Stimulated activated memory B cell treated with anti-CD40 and anti-IgM and Interleukin-4, amounts not matched to agents 10 μg/mL and 1 μg/mL and 100 μg/mL, for 72 hours (primary cell): Measurements from ENCODE around the gene CNOT2.
"Not testable (repeated sequence)": the region's sequence is repeated elsewhere in the genome, so short reads cannot be mapped to it uniquely, and the experiment has no call there.

Experiments used
- ATAC-seq: fragments of 150-1000 bp; cut with Tn5 transposase; 2 replicates; pipeline ENCODE4 v1.10.0; 2021
- H3K27ac Mint-ChIP-seq: one replicate; pipeline ENCODE4 v1.8.0; 2022; ENCODE audit warnings: mild to moderate bottlenecking, mixed read lengths
- H3K27me3 Mint-ChIP-seq: one replicate; pipeline ENCODE4 v1.8.0; 2022; ENCODE audit warnings: mixed read lengths
- H3K36me3 Mint-ChIP-seq: one replicate; pipeline ENCODE4 v1.8.0; 2022; ENCODE audit warnings: mixed read lengths
- H3K4me1 Mint-ChIP-seq: one replicate; pipeline ENCODE4 v1.8.0; 2022; ENCODE audit warnings: mixed read lengths
- H3K4me3 Mint-ChIP-seq: one replicate; pipeline ENCODE4 v1.8.0; 2022; ENCODE audit warnings: mild to moderate bottlenecking, moderate library complexity, mixed read lengths
- H3K9me3 Mint-ChIP-seq: one replicate; pipeline ENCODE4 v1.8.0; 2022; ENCODE audit warnings: mixed read lengths

Gene CNOT2

GRCh38 chr12:70360218-70360617, 117.0 kb downstream of the CNOT2 start:
- no peaks in the 10 kb centered on the region for H3K9me3 Mint-ChIP-seq
- peaks cover 6% of the 10 kb centered on the region for H3K4me1 Mint-ChIP-seq
- H3K27ac Mint-ChIP-seq, result no peak overlapping the region
- ATAC-seq, result no peak
- no peak overlapping the region for H3K4me3 Mint-ChIP-seq
- H3K27me3 Mint-ChIP-seq, result peaks cover 7% of the 10 kb centered on the region
- H3K36me3 Mint-ChIP-seq, result no peaks in the 10 kb centered on the region

- Mint-ChIP-seq H3K27ac (no peak overlapping the region), H3K4me1 (peaks cover 22% of the 10 kb centered on the region), H3K36me3 (no peaks in the 10 kb centered on the region), H3K27me3 (peaks cover 10% of the 10 kb centered on the region), H3K9me3 (no peaks in the 10 kb centered on the region), H3K4me3 (peak overlapping the region; percentile 84)
- no peak for ATAC-seq
These were observed 121.6 kb downstream of the CNOT2 start for GRCh38 chr12:70364695-70365397.

GRCh38 chr12:70365398-70365647, 122.1 kb downstream of the CNOT2 start:
- Mint-ChIP-seq H3K4me1 (peaks cover 22% of the 10 kb centered on the region), H3K27me3 (peaks cover 10% of the 10 kb centered on the region), H3K36me3 (no peaks in the 10 kb centered on the region), H3K9me3 (no peaks in the 10 kb centered on the region), H3K27ac (no peak overlapping the region), H3K4me3 (peak overlapping the region; percentile 84)
- ATAC-seq, result no peak

GRCh38 chr12:70365648-70366518, 122.7 kb downstream of the CNOT2 start, which contains the start of gene KCNMB4:
Gene KCNMB4, plus strand, starts transcription at chr12:70366290. Its CDS starts 445 bp downstream, at chr12:70366735.
- Mint-ChIP-seq H3K4me1 (peaks cover 22% of the 10 kb centered on the region), H3K27me3 (peaks cover 10% of the 10 kb centered on the region), H3K4me3 (peak within 1 kb of the TSS; percentile 94), H3K9me3 (no peaks in the 10 kb centered on the region), H3K27ac (peak within 1 kb of the TSS; percentile 29), H3K36me3 (no peaks in the 10 kb centered on the region)
- peak; percentile 92 for ATAC-seq

- Mint-ChIP-seq H3K36me3 (no peaks in the 10 kb centered on the region), H3K9me3 (no peaks in the 10 kb centered on the region), H3K27ac (peak overlapping the region; percentile 29), H3K4me3 (peak overlapping the region; percentile 94), H3K4me1 (peaks cover 22% of the 10 kb centered on the region), H3K27me3 (peaks cover 10% of the 10 kb centered on the region)
- ATAC-seq, result peak; percentile 66
These were observed 123.5 kb downstream of the CNOT2 start for GRCh38 chr12:70366581-70367257.

GRCh38 chr12:70367258-70368141, 124.3 kb downstream of the CNOT2 start:
- Mint-ChIP-seq H3K4me3 (peak overlapping the region; percentile 94), H3K9me3 (no peaks in the 10 kb centered on the region), H3K27me3 (peaks cover 10% of the 10 kb centered on the region), H3K36me3 (no peaks in the 10 kb centered on the region), H3K4me1 (peaks cover 22% of the 10 kb centered on the region), H3K27ac (peak overlapping the region; percentile 29)
- ATAC-seq, result no peak

- no peaks in the 10 kb centered on the region for H3K27me3 Mint-ChIP-seq
- no peak overlapping the region for H3K4me3 Mint-ChIP-seq
- H3K4me1 Mint-ChIP-seq, result no peaks in the 10 kb centered on the region
- no peaks in the 10 kb centered on the region for H3K9me3 Mint-ChIP-seq
- no peaks in the 10 kb centered on the region for H3K36me3 Mint-ChIP-seq
- no peak for ATAC-seq
- no peak overlapping the region for H3K27ac Mint-ChIP-seq
These were observed 129.6 kb downstream of the CNOT2 start for GRCh38 chr12:70372881-70373280.

- Mint-ChIP-seq H3K4me3 (no peak overlapping the region), H3K27me3 (no peaks in the 10 kb centered on the region), H3K9me3 (peaks cover 2% of the 10 kb centered on the region), H3K4me1 (no peaks in the 10 kb centered on the region), H3K27ac (no peak overlapping the region), H3K36me3 (peaks cover 5% of the 10 kb centered on the region)
- no peak for ATAC-seq
These were observed 136.6 kb downstream of the CNOT2 start for GRCh38 chr12:70379846-70380245.

GRCh38 chr12:70383484-70383883, 140.3 kb downstream of the CNOT2 start:
- no peaks in the 10 kb centered on the region for H3K27me3 Mint-ChIP-seq
- no peaks in the 10 kb centered on the region for H3K4me1 Mint-ChIP-seq
- no peak overlapping the region for H3K27ac Mint-ChIP-seq
- peaks cover 2% of the 10 kb centered on the region for H3K9me3 Mint-ChIP-seq
- no peak for ATAC-seq
- H3K4me3 Mint-ChIP-seq, result no peak overlapping the region
- peaks cover 5% of the 10 kb centered on the region for H3K36me3 Mint-ChIP-seq

GRCh38 chr12:70383886-70384285, 140.7 kb downstream of the CNOT2 start:
- H3K27me3 Mint-ChIP-seq, result no peaks in the 10 kb centered on the region
- H3K27ac Mint-ChIP-seq, result no peak overlapping the region
- no peak for ATAC-seq
- H3K4me1 Mint-ChIP-seq, result no peaks in the 10 kb centered on the region
- peaks cover 5% of the 10 kb centered on the region for H3K36me3 Mint-ChIP-seq
- no peak overlapping the region for H3K4me3 Mint-ChIP-seq
- peaks cover 2% of the 10 kb centered on the region for H3K9me3 Mint-ChIP-seq

- no peaks in the 10 kb centered on the region for H3K4me1 Mint-ChIP-seq
- H3K4me3 Mint-ChIP-seq, result no peak overlapping the region
- no peaks in the 10 kb centered on the region for H3K27me3 Mint-ChIP-seq
- H3K36me3 Mint-ChIP-seq, result peaks cover 4% of the 10 kb centered on the region
- no peaks in the 10 kb centered on the region for H3K9me3 Mint-ChIP-seq
- H3K27ac Mint-ChIP-seq, result no peak overlapping the region
- no peak for ATAC-seq
These were observed 143.5 kb downstream of the CNOT2 start for GRCh38 chr12:70386771-70387170.

- Mint-ChIP-seq H3K9me3 (no peaks in the 10 kb centered on the region), H3K4me3 (no peak overlapping the region), H3K4me1 (no peaks in the 10 kb centered on the region), H3K27me3 (no peaks in the 10 kb centered on the region), H3K36me3 (peaks cover 4% of the 10 kb centered on the region), H3K27ac (no peak overlapping the region)
- ATAC-seq, result no peak
These were observed 146.4 kb downstream of the CNOT2 start for GRCh38 chr12:70389678-70390077.

GRCh38 chr12:70392631-70393030, 149.4 kb downstream of the CNOT2 start:
- ATAC-seq, H3K9me3 Mint-ChIP-seq, H3K36me3 Mint-ChIP-seq, H3K4me1 Mint-ChIP-seq, H3K4me3 Mint-ChIP-seq, H3K27me3 Mint-ChIP-seq, H3K27ac Mint-ChIP-seq: not testable (repeated sequence)

- H3K27me3 Mint-ChIP-seq, result no peaks in the 10 kb centered on the region
- no peaks in the 10 kb centered on the region for H3K9me3 Mint-ChIP-seq
- no peaks in the 10 kb centered on the region for H3K4me1 Mint-ChIP-seq
- ATAC-seq, result no peak
- H3K27ac Mint-ChIP-seq, result no peak overlapping the region
- peaks cover 4% of the 10 kb centered on the region for H3K36me3 Mint-ChIP-seq
- H3K4me3 Mint-ChIP-seq, result no peak overlapping the region
These were observed 150.7 kb downstream of the CNOT2 start for GRCh38 chr12:70393787-70394499.
